ENCODE results near the gene PRDX3.
"Not testable (repeated sequence)": the region's sequence is repeated elsewhere in the genome, so short reads cannot be mapped to it uniquely, and the experiment has no call there.

PRDX3 gene

GRCh38 chr10:119183664-119184412 is 5.2 kb upstream of the PRDX3 start:
- Histone ChIP-seq H3K4me1 (ENCODE audit: control insufficient read depth, insufficient read depth, low read length) (peaks cover 3% of the 10 kb centered on the region), H3K27me3 (ENCODE audit: control insufficient read depth, insufficient read depth, low read length) (no peaks in the 10 kb centered on the region), H3K9me3 (ENCODE audit: control insufficient read depth, insufficient read depth, low read length) (no peaks in the 10 kb centered on the region), H3K27ac (ENCODE audit: low read depth, low read length) (no peak overlapping the region), H3K4me3 (ENCODE audit: low read depth, low read length) (no peak overlapping the region), H3K9ac (ENCODE audit: low read depth, low read length) (no peak overlapping the region), H3K36me3 (ENCODE audit: control insufficient read depth, insufficient read depth, low read length) (no peaks in the 10 kb centered on the region)

DNA sequence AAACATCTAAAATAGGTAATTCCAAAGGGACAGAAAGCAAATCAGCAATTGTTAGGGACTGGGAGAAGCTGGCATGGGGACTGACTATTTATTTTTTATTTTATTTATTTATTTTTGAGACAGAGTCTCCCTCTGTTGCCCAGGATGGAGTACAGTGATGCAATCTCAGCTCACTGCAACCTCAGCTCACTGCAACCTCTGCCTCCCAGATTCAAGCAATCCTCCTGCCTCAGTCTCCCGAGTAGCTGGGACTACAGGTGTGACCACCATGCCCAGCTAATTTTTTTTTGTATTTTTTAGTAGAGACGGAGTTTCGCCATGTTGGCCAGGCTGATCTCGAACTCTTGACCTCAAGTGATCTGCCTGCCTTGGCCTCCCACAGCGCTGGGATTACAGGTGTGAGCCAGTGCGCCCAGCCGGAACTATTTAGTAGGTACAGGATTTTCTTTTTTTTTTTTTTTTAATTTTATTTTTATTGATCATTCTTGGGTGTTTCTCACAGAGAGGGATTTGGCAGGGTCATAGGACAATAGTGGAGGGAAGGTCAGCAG is 2.3 kb upstream of the PRDX3 start:
- peaks cover 13% of the 10 kb centered on the region for H3K36me3 ChIP-seq (ENCODE audit: control insufficient read depth, insufficient read depth, low read length)
- not testable (repeated sequence) for H3K4me3 ChIP-seq (ENCODE audit: low read depth, low read length); H3K9me3 ChIP-seq (ENCODE audit: control insufficient read depth, insufficient read depth, low read length); H3K27ac ChIP-seq (ENCODE audit: low read depth, low read length); H3K4me1 ChIP-seq (ENCODE audit: control insufficient read depth, insufficient read depth, low read length); H3K9ac ChIP-seq (ENCODE audit: low read depth, low read length); H3K27me3 ChIP-seq (ENCODE audit: control insufficient read depth, insufficient read depth, low read length)

DNA sequence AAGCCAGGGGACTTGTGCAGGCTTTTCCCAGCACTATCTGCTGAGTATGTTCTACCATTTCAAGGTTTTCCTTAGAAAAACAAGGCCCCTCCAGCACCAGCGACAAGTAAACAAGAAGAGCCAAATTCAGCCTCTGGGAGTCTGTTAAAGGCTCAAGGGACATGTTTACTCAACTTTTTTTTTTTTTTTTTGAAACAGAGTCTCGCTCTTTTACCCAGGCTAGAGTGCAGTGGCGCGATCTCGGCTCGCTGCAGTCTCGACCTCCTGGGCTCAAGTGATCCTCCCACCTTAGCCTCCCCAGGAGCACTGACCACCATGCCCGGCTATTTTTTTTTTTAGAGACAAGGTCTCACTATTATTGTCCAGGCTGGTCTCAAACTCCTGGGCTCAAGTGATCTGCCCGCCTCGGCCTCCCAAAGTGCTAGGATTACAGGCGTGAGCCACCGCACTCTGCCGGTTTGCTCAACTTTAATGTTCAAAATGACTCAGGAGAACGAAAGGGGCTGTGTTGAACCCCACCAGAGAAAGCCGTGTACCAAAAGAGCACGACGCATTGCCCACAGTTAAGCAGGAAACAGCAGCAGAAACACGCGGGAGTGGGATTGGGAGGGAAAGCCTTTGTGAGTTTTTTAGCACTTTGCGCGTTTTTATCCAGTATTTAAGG is 772 bp downstream of the PRDX3 start:
- peak overlapping the region; percentile 97 for H3K9ac ChIP-seq (ENCODE audit: low read depth, low read length)
- peak overlapping the region; percentile 100 for H3K4me3 ChIP-seq (ENCODE audit: low read depth, low read length)
- peak overlapping the region; percentile 96 for H3K27ac ChIP-seq (ENCODE audit: low read depth, low read length)
- peaks cover 4% of the 10 kb centered on the region for H3K4me1 ChIP-seq (ENCODE audit: control insufficient read depth, insufficient read depth, low read length)
- no peaks in the 10 kb centered on the region for H3K27me3 ChIP-seq (ENCODE audit: control insufficient read depth, insufficient read depth, low read length)
- H3K9me3 ChIP-seq (ENCODE audit: control insufficient read depth, insufficient read depth, low read length) = no peaks in the 10 kb centered on the region
- peaks cover 36% of the 10 kb centered on the region for H3K36me3 ChIP-seq (ENCODE audit: control insufficient read depth, insufficient read depth, low read length)

GRCh38 chr10:119176166-119176565 is 2.4 kb downstream of the PRDX3 start:
- no peak overlapping the region for H3K27ac ChIP-seq (ENCODE audit: low read depth, low read length)
- H3K27me3 ChIP-seq (ENCODE audit: control insufficient read depth, insufficient read depth, low read length) = no peaks in the 10 kb centered on the region
- peaks cover 51% of the 10 kb centered on the region for H3K36me3 ChIP-seq (ENCODE audit: control insufficient read depth, insufficient read depth, low read length)
- H3K9me3 ChIP-seq (ENCODE audit: control insufficient read depth, insufficient read depth, low read length) = no peaks in the 10 kb centered on the region
- no peak overlapping the region for H3K4me3 ChIP-seq (ENCODE audit: low read depth, low read length)
- peaks cover 4% of the 10 kb centered on the region for H3K4me1 ChIP-seq (ENCODE audit: control insufficient read depth, insufficient read depth, low read length)
- H3K9ac ChIP-seq (ENCODE audit: low read depth, low read length) = no peak overlapping the region

GRCh38 chr10:119174109-119174508 is 4.5 kb downstream of the PRDX3 start:
- H3K9ac ChIP-seq (ENCODE audit: low read depth, low read length) = no peak overlapping the region
- peaks cover 70% of the 10 kb centered on the region for H3K36me3 ChIP-seq (ENCODE audit: control insufficient read depth, insufficient read depth, low read length)
- no peak overlapping the region for H3K4me3 ChIP-seq (ENCODE audit: low read depth, low read length)
- no peak overlapping the region for H3K27ac ChIP-seq (ENCODE audit: low read depth, low read length)
- no peaks in the 10 kb centered on the region for H3K9me3 ChIP-seq (ENCODE audit: control insufficient read depth, insufficient read depth, low read length)
- H3K4me1 ChIP-seq (ENCODE audit: control insufficient read depth, insufficient read depth, low read length) = peaks cover 4% of the 10 kb centered on the region
- no peaks in the 10 kb centered on the region for H3K27me3 ChIP-seq (ENCODE audit: control insufficient read depth, insufficient read depth, low read length)

GRCh38 chr10:119167041-119167440 is 11.6 kb downstream of the PRDX3 start:
- H3K27ac ChIP-seq (ENCODE audit: low read depth, low read length) = no peak overlapping the region
- no peaks in the 10 kb centered on the region for H3K9me3 ChIP-seq (ENCODE audit: control insufficient read depth, insufficient read depth, low read length)
- H3K36me3 ChIP-seq (ENCODE audit: control insufficient read depth, insufficient read depth, low read length) = peaks cover 46% of the 10 kb centered on the region
- no peak overlapping the region for H3K4me3 ChIP-seq (ENCODE audit: low read depth, low read length)
- H3K4me1 ChIP-seq (ENCODE audit: control insufficient read depth, insufficient read depth, low read length) = peaks cover 8% of the 10 kb centered on the region
- H3K9ac ChIP-seq (ENCODE audit: low read depth, low read length) = no peak overlapping the region
- no peaks in the 10 kb centered on the region; the same call in 1 of the 2 replicates for H3K27me3 ChIP-seq (ENCODE audit: control insufficient read depth, insufficient read depth, low read length)

- peaks cover 8% of the 10 kb centered on the region for H3K4me1 ChIP-seq (ENCODE audit: control insufficient read depth, insufficient read depth, low read length)
- no peak overlapping the region for H3K9ac ChIP-seq (ENCODE audit: low read depth, low read length)
- H3K27me3 ChIP-seq (ENCODE audit: control insufficient read depth, insufficient read depth, low read length) = no peaks in the 10 kb centered on the region; the same call in 1 of the 2 replicates
- H3K27ac ChIP-seq (ENCODE audit: low read depth, low read length) = no peak overlapping the region
- peak overlapping the region; percentile 86; the same call in 1 of the 2 replicates for H3K4me3 ChIP-seq (ENCODE audit: low read depth, low read length)
- no peaks in the 10 kb centered on the region for H3K9me3 ChIP-seq (ENCODE audit: control insufficient read depth, insufficient read depth, low read length)
- peaks cover 42% of the 10 kb centered on the region for H3K36me3 ChIP-seq (ENCODE audit: control insufficient read depth, insufficient read depth, low read length)
Measured at GRCh38 chr10:119166564-119166963, 12.0 kb downstream of the PRDX3 start.

GRCh38 chr10:119166118-119166500 is 12.5 kb downstream of the PRDX3 start:
- Histone ChIP-seq H3K4me3 (ENCODE audit: low read depth, low read length) (peak overlapping the region; percentile 86), H3K4me1 (ENCODE audit: control insufficient read depth, insufficient read depth, low read length) (peaks cover 8% of the 10 kb centered on the region), H3K36me3 (ENCODE audit: control insufficient read depth, insufficient read depth, low read length) (peaks cover 37% of the 10 kb centered on the region), H3K9me3 (ENCODE audit: control insufficient read depth, insufficient read depth, low read length) (no peaks in the 10 kb centered on the region), H3K27ac (ENCODE audit: low read depth, low read length) (peak overlapping the region; percentile 45), H3K9ac (ENCODE audit: low read depth, low read length) (peak overlapping the region; percentile 81), H3K27me3 (ENCODE audit: control insufficient read depth, insufficient read depth, low read length) (no peaks in the 10 kb centered on the region; the same call in 1 of the 2 replicates)

DNA sequence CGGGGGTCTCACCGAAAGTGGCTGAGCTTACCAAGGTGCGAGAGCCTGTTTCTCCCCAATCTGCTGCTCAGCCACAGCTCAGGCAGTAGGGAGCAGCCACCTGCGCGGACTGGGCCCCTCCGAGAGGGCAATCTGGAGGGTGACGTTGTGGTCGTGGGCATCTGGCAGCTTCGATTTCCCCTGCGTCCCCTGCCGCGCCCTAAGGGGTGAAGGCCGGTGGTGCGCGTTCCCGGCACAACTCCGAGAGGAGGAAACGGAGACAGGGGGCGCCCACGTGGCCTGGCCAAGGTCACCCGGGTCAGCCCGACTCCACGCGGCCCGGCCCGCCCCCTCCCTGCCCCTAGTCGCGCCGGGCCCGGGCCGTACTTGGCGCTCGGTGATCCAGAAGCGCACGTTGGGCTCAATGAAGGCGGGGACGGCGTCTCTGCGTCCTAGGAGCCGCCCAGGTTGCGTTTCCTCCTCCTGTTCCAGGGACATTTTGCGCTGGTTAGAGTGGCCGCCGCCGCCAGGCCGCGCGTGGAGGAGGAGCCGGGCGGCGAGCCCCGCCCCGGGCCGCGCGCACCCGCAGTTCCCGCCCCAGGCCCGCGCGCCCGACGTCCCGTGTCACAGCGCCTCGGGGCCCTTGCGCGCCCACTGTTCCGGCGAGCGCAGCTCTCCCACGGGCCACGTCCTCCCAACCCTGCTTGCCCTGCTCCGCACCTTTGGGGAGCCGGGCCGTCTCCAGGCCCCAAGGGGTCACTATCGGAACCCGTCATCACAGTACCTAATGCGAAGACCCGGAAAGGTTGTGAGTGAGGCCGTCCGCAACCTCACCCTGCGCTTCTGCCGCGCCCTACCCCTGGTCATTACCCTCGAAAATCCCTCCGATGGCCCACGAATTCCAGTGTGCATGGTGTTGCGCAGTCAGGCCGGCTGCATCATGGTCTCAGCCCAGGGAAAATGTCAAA is 13.2 kb downstream of the PRDX3 start, which contains the start of gene SFXN4:
Gene SFXN4, minus strand, starts transcription at position 544 of the 947 bp plus-strand sequence. Its CDS starts 67 bp downstream, at position 477.
- H3K9ac ChIP-seq (ENCODE audit: low read depth, low read length) = peak within 1 kb of the TSS; percentile 81
- H3K27ac ChIP-seq (ENCODE audit: low read depth, low read length) = peak within 1 kb of the TSS; percentile 59

DNA sequence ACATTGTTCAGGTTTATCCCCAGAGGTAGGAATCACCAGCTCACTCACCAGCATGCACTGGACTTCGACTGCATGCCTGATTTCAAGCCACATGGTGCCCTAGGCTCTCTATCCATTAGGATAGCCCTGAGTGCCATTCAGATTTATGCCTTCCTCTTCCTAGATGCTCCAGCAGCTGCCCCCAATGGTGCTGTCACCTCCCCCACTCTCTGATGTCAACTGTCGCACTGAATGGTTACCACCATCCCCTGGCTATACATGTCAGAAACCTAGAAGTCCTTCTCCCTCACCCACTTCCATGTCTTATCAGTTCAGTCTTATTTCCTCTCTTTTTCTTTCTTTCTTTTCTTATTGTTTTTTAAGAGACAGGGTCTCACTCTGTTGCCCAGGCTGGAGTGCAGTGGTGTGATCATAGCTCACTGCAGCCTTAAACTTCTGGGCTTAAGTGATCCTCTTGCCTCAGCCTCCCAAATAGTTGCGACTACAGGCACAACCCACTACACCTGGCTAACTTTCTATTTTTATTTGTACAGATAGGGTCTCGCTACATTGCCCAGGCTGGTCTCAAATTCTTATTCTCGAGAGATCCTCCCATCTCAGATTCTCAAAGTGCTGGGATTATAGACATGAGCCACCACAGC is 16.0 kb downstream of the PRDX3 start:
- Histone ChIP-seq H3K9me3 (ENCODE audit: control insufficient read depth, insufficient read depth, low read length) (no peaks in the 10 kb centered on the region), H3K9ac (ENCODE audit: low read depth, low read length) (no peak overlapping the region), H3K27ac (ENCODE audit: low read depth, low read length) (no peak overlapping the region), H3K27me3 (ENCODE audit: control insufficient read depth, insufficient read depth, low read length) (no peaks in the 10 kb centered on the region; the same call in 1 of the 2 replicates), H3K4me1 (ENCODE audit: control insufficient read depth, insufficient read depth, low read length) (peaks cover 8% of the 10 kb centered on the region), H3K4me3 (ENCODE audit: low read depth, low read length) (no peak overlapping the region), H3K36me3 (ENCODE audit: control insufficient read depth, insufficient read depth, low read length) (peaks cover 14% of the 10 kb centered on the region)

More for the DNA sequence above, 13.2 kb downstream of the PRDX3 start, which contains the start of gene SFXN4:
- Histone ChIP-seq H3K4me3 (ENCODE audit: low read depth, low read length) (peak within 1 kb of the TSS; percentile 86), H3K4me1 (ENCODE audit: control insufficient read depth, insufficient read depth, low read length) (peaks cover 8% of the 10 kb centered on the region), H3K27me3 (ENCODE audit: control insufficient read depth, insufficient read depth, low read length) (no peaks in the 10 kb centered on the region; the same call in 1 of the 2 replicates), H3K9me3 (ENCODE audit: control insufficient read depth, insufficient read depth, low read length) (no peaks in the 10 kb centered on the region), H3K36me3 (ENCODE audit: control insufficient read depth, insufficient read depth, low read length) (peaks cover 33% of the 10 kb centered on the region)
